Measurements from ENCODE around the gene LRRC1. TPM values are rescaled to one million over a fixed set of nuclear protein-coding genes. Genes with fewer than 3 reads are reported as not detected.

The LRRC1 gene
- total and polyA plus RNA-seq, 10 donors = 1.8 to 6.3 (median 3.7) TPM

DNA sequence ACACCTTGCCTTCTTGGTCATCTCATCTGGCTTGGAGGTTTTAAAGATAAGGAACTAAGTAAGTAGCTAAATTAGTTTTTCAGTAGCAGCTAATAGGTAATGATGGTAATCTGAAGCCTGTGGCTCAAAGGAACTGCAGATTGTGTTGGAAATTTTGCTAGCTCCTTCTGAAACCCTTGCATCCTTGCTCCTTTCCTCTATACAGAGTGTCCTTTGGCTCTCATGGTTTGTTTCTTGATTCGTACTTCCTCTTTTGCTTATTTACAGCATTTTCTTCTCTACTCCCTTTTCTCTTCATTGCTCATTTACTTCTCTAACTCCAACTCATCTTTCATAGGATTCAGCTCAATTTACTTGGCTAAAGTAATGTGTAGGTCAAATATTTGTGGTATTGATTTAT lies 19.0 kb downstream of the LRRC1 start:
- intact Hi-C loops (cut with DNase I; ENCODE audit: low total_unique reads) = no loop called here

DNA sequence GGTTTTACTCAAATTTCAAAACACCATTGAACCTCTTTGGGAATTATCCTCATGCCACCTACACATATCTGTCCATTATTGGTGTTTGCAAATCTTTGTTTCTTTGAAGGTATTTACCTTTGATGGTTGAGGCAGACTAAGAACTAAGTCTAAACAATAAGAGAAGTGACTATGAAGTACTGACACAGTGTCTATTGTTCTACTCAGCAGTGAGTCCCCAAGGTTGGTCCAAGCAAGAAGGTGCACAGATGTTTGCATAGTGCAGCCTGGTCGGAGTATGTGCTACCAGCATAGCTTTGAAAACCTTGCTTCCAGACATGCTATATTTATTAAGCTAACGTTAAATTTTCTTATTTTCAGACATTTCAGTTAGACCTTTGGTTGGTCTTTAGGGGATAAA lies 19.5 kb downstream of the LRRC1 start:
- whole genome bisulfite sequencing, 5 donors = 83 to 96% (median 89%) methylated on average over 2 of the region's 2 CpGs
- no peak overlapping the region for H3K4me3 ChIP-seq
- no peaks in the 10 kb centered on the region for H3K36me3 ChIP-seq
- peaks cover 0 to 7% (median 2%) of the 10 kb centered on the region in 6 donors for H3K4me1 ChIP-seq
- no peak for DNase-seq
- TF ChIP-seq POLR2A (IDR thresholded peaks at IDR 0.05) (no peak), POLR2AphosphoS5 (IDR thresholded peaks at IDR 0.05) (no peak)
- TF ChIP-seq, protein P1, sequence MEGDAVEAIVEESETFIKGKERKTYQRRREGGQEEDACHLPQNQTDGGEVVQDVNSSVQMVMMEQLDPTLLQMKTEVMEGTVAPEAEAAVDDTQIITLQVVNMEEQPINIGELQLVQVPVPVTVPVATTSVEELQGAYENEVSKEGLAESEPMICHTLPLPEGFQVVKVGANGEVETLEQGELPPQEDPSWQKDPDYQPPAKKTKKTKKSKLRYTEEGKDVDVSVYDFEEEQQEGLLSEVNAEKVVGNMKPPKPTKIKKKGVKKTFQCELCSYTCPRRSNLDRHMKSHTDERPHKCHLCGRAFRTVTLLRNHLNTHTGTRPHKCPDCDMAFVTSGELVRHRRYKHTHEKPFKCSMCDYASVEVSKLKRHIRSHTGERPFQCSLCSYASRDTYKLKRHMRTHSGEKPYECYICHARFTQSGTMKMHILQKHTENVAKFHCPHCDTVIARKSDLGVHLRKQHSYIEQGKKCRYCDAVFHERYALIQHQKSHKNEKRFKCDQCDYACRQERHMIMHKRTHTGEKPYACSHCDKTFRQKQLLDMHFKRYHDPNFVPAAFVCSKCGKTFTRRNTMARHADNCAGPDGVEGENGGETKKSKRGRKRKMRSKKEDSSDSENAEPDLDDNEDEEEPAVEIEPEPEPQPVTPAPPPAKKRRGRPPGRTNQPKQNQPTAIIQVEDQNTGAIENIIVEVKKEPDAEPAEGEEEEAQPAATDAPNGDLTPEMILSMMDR (IDR thresholded peaks at IDR 0.05 in 8 of 11, conservative IDR thresholded peaks at IDR 0.05 in 3 of 11) = no peak
- intact Hi-C loops (cut with DNase I; ENCODE audit: low total_unique reads) = no loop called here
- H3K9me3 ChIP-seq = no peaks in the 10 kb centered on the region
- H3K27ac ChIP-seq = no peak overlapping the region
- no peaks in the 10 kb centered on the region for H3K27me3 ChIP-seq (replicated peaks in 1 of 7)

More for the DNA sequence above, 19.0 kb downstream of the LRRC1 start:
- Histone ChIP-seq H3K4me3 (no peak overlapping the region), H3K9me3 (no peaks in the 10 kb centered on the region), H3K27ac (no peak overlapping the region), H3K36me3 (no peaks in the 10 kb centered on the region), H3K27me3 (replicated peaks in 1 of 7) (no peaks in the 10 kb centered on the region), H3K4me1 (peaks cover 0 to 7% (median 2%) of the 10 kb centered on the region in 6 donors)
- 33 to 58% (median 48%) methylated on average over 1 of the region's 1 CpG for WGBS, 5 donors
- TF ChIP-seq, protein P1 (IDR thresholded peaks at IDR 0.05 in 8 of 11, conservative IDR thresholded peaks at IDR 0.05 in 3 of 11) = no peak
- TF ChIP-seq POLR2A (IDR thresholded peaks at IDR 0.05) (no peak), POLR2AphosphoS5 (IDR thresholded peaks at IDR 0.05) (no peak)
- DNase-seq = no peak

DNA sequence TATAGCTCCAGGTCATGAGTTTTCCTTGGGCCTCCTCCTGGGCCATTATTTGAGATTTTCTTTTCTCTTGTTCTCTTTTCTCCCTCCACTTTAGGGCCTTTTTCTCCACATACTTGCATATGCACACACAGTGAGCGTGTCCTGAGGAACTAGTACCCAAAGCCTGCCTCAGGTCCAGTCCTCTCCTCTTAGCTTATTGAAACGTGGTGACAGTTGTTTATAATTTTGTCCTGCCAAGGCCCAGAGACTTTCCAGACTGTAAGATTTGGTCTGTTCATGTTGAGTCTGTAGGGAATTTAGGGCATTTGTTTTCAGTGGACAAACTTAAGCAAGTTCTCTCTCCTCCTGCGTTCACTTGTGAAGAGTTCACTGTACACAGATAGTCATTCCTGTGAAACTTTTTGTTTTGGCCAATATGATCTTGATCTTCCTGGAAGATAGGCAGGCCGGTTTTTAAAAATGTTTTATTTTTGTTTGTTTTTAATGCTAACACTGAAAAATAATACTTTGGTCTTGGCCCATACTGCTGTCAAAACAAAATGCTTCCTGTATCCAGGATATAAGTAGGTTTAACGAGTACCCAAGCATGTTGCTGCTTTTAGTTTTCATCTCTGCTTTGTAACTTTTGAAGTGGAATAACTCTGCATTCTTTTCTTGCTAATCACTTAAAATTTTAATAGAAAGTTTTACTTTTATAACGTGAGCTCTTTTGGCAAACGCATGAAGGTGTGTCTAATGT lies 20.7 kb downstream of the LRRC1 start:
- Histone ChIP-seq H3K4me1 (peaks cover 0 to 7% (median 2%) of the 10 kb centered on the region in 6 donors), H3K27ac (no peak overlapping the region), H3K36me3 (no peaks in the 10 kb centered on the region), H3K27me3 (replicated peaks in 1 of 7) (no peaks in the 10 kb centered on the region), H3K4me3 (no peak overlapping the region), H3K9me3 (no peaks in the 10 kb centered on the region)
- no peak for DNase-seq
- TF ChIP-seq, protein P1 (IDR thresholded peaks at IDR 0.05 in 8 of 11, conservative IDR thresholded peaks at IDR 0.05 in 3 of 11) = no peak
- TF ChIP-seq POLR2AphosphoS5 (IDR thresholded peaks at IDR 0.05) (no peak), POLR2A (IDR thresholded peaks at IDR 0.05) (no peak)
- intact Hi-C loops (cut with DNase I; ENCODE audit: low total_unique reads) = no loop called here
- WGBS, 5 donors = 76 to 86% (median 80%) methylated on average over 7 of the region's 7 CpGs

DNA sequence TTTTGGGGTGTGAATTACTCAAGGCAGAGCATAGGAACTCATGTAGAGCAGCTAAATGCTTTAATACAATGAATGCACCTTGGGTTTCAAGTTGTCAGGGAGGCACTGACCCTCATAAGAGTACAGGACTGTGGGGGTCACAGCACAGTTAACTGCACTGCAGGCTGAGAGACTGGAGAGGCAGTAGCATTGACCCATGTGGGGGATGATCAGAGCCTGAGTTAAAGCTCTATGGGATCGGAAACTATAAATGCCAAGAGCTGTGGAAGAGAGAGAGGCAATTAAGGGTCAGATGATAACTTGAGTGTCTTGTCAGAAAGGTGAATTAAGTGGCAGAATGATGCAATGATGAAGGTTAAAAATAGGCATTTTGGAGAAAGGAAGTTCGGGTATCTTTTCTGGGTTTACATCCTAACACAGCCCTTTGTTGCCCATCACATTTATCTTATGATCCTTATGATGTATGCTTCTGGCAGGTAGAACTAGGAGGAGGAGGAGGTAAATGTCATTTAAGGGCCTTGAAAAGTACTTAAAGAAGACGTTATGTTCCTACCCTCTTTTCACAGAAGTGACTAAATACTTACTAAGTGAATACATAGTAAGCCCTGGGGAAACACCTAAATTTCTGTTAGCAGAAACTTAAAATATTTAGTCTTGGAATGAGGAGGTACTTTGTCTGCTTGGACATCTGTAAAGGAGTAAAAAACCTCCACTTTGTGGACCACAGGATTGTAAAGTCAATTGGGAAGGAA lies 24.2 kb downstream of the LRRC1 start:
- intact Hi-C loops (cut with DNase I; ENCODE audit: low total_unique reads) = no loop called here
- Histone ChIP-seq H3K4me1 (peaks cover 0 to 2% (median 0%) of the 10 kb centered on the region in 6 donors), H3K27ac (no peak overlapping the region), H3K4me3 (no peak overlapping the region), H3K9me3 (no peaks in the 10 kb centered on the region), H3K36me3 (no peaks in the 10 kb centered on the region), H3K27me3 (replicated peaks in 1 of 7) (no peaks in the 10 kb centered on the region)
- WGBS, 5 donors = 46 to 58% (median 52%) methylated on average over 3 of the region's 3 CpGs
- TF ChIP-seq POLR2A (IDR thresholded peaks at IDR 0.05) = no peak
- no peak for TF ChIP-seq POLR2AphosphoS5 (IDR thresholded peaks at IDR 0.05)
- TF ChIP-seq, protein P1 (IDR thresholded peaks at IDR 0.05 in 8 of 11, conservative IDR thresholded peaks at IDR 0.05 in 3 of 11) = no peak
- no peak for DNase-seq

Measured in spleen (tissue), 11 donors.